GM18502 (cell line): ENCODE measurements around the gene KDM4C.
"Not testable (repeated sequence)": the region's sequence is repeated elsewhere in the genome, so short reads cannot be mapped to it uniquely, and the experiment has no call there.

Source experiments
- ATAC-seq: cut with Tn5 transposase; IDR thresholded peaks from one replicate; pipeline ENCODE4 v1.9.1; 2021; ENCODE audit warnings: mild to moderate bottlenecking; ENCODE audit not compliant: unreplicated experiment, poor library complexity

Gene KDM4C

DNA sequence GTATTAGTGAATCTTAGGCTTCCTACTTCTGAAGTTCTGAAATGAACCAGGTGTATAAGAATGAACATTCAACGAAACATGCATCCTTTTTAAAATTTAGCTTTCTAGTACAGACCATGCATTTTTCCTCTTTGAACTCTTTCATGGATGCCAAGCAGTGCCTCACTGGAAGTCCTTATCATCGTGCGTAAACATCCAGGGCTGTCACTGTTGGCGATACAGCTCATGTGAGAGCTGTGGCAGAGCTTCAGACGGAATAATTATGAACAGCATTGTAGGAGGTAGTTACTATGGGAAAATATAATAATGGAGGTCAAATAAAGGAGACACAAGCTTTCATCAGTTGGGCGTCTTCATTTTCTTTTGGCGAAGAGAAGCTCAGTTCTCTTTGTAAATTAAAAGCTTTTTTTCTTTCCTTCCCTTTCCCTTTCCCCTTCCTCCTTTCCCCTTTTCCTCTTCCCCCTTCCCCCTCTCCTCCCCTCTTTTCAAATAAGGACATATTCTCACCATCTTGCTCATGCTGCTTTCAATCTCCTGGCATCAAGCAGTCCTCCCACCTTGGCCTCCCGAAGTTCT lies 167.3 kb downstream of the KDM4C start:
- ATAC-seq = no peak

GRCh38 chr9:6925836-6926235 lies 168.1 kb downstream of the KDM4C start:
- ATAC-seq = no peak

- no peak for ATAC-seq
These were observed 168.7 kb downstream of the KDM4C start for GRCh38 chr9:6926436-6926835.

- no peak for ATAC-seq
These were observed 170.1 kb downstream of the KDM4C start for GRCh38 chr9:6927838-6928237.

DNA sequence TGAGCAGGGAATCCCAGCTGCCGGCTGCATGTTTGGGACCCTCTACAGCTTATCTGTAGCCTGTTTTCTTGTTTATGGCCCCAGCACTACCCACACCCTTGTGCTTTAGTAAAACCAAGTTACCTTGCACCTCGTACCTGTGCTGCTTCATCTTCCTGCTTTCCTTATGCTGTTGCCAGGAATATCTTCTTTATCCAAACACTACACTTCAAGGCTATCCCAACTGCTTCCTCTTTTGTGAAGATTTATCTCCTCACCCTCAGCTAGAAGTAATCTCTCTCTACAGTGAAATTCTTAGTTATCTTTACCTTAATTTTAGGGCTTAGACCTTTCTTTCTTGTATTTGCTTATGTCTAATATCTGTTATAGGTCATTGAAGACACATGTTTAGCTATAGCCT lies 171.1 kb downstream of the KDM4C start:
- ATAC-seq = no peak

DNA sequence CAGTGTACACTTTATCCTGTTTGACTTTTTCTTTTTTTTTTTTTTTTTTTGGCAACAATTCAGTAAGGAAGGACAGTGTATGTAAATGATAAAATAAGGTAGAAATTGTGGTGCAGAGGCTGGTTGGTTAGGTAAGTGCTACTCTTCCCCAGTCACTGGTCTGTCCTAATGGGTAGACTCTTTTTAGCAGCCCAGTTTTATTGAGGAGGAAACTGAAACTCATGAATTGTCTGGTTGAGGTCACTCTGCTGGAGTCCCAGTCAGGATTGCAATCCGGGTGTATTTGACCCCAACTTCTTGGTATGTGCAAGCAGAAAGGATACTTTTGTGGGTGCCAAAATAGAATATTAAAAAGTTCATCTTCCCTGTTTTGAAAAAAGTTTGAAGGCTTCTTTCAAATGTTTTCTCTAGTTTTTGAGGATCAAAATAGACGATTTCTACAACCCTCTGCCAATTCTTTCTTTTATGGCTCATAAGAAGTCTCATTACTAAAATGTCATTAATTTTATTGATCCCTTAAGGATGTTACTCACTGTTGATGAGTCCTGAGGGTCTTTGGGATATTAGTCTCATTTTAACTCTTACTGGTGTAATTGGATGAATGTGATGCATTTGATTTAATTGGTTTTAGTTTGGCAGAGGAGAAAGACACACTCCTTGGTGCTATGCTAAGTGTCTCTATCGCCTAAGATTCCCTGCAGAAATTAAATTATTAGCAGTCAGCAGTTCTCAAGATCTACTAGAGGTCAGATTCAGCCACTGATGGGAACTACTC lies 171.9 kb downstream of the KDM4C start:
- no peak for ATAC-seq

DNA sequence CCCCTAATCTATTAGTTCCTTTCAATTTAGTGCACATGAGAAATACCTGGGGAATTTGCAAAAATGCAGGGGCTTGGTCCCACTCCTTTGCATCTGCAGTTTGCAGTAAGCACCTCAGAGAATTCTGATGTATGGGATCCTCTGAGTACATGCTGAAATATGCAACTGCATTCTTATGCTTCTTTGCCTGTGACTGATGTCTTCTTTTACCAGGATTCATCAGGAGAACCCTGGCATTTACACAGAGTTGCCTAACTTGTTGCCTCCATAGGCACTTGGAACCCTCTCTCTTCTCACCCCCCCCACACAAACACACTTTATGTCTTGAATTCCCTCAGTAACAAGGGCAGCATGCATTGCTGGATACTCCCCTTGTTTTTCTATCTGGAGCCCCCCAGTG lies 173.1 kb downstream of the KDM4C start:
- ATAC-seq = no peak

DNA sequence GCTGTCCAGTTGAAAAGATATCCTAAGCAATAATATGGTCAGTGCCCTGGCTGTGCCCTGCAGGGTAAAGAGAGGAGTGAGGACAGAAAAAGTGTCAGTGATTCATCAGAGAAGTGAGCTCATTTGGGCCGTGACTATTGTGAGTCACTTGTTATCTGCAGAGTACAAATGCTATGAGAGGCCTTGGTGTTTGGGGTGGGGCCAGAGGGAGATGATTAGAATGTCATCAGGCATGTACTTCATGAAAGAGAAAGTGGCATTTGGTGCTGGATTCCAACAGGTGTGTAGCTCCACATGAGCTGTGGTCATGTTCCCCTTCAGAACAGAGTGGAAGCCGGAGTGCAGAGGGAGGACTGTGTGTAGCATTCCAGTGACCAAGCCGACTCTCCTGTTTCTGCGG lies 174.1 kb downstream of the KDM4C start:
- no peak for ATAC-seq

DNA sequence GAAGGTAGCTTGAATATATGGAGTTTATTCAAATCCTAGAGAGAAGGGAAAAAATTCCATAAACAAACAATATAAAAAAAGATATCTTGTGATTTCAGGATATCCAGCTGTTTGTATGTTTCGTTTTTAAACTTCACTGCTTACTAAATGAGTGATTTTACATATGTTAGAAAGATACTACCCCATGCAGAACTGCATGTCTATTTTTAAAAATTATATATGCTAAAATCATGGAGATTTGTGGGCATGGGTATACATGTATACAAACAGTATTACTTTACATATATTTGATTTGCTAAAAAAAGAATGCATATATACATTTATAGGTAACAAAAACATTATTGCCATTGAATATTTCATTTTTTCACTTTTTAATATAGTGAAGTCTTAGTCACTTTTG lies 178.3 kb downstream of the KDM4C start:
- ATAC-seq = no peak

- no peak for ATAC-seq
These were observed 179.4 kb downstream of the KDM4C start for GRCh38 chr9:6937209-6937608.

- ATAC-seq = no peak
These were observed 180.7 kb downstream of the KDM4C start for GRCh38 chr9:6938447-6938846.

GRCh38 chr9:6938873-6939272 lies 181.1 kb downstream of the KDM4C start:
- ATAC-seq = no peak

GRCh38 chr9:6941501-6941900 lies 183.7 kb downstream of the KDM4C start:
- no peak for ATAC-seq

GRCh38 chr9:6942406-6942805 lies 184.6 kb downstream of the KDM4C start:
- no peak for ATAC-seq

- no peak for ATAC-seq
These were observed 185.5 kb downstream of the KDM4C start for GRCh38 chr9:6943293-6943692.

DNA sequence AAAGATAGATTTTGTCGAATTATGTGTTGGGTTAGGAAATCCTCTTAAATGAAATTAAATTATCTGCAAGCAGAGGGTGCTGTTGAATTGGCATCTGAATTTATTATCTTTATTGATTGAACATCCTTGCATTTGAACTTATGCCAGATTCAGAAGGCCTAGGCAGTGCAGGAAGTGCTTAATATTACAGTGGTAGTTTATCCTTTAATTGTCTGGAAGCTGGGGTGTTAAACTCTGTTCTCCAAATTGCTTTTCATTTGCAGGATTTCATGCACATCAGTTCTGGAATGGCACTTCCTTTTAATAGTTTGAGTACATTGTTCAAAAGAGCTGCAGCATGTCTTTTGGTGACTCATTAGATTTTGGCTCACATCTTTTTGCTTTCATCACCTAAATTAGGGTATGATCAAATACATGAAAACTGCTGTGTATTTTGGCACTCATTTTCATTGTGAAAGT lies 186.3 kb downstream of the KDM4C start:
- ATAC-seq = no peak

- no peak for ATAC-seq
These were observed 187.1 kb downstream of the KDM4C start for GRCh38 chr9:6944896-6945295.

DNA sequence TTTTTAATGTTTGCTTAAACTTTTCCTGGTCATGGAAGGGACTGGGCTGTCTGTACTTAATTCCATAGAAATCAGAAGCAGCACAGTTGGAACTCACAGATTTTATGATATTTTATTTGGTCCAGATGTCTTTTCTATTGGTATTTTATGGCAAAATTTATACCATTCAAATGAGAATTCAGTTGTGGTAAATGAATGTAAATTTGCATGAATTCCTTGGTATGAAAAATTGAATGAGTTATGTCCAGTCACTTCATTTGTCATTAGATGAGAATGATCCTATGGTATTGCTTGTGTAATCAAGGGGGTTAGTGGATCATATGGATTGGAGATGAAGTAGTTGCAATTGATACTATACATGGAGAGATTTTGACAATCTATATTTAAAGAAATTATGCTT lies 188.0 kb downstream of the KDM4C start:
- ATAC-seq = no peak

DNA sequence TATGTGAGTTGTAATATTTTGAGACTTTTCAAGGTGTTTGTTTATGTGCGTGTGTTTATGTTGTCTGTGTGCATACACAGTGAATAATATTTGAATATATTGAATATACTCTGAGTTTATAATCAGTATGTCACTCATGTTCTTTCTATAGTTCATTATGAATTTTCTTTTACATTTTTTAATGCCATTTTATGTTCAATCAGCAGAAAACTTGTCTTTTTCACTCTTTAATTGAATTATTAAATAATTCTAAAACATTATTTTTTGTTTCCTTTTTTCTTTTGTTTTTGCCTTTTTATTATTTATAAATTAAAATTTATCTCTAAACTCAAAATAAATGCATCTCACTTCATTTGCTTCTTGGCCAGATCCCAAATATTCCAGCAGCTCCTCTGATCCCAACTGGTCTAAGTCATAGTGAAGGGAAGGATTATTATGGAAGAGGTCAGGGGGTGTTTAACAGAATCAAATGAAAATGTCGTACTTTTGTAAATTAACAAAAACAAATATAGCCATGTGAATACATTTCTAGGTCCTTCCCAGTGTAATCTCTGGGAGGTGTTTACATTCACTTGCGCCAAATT lies 188.9 kb downstream of the KDM4C start:
- no peak for ATAC-seq

DNA sequence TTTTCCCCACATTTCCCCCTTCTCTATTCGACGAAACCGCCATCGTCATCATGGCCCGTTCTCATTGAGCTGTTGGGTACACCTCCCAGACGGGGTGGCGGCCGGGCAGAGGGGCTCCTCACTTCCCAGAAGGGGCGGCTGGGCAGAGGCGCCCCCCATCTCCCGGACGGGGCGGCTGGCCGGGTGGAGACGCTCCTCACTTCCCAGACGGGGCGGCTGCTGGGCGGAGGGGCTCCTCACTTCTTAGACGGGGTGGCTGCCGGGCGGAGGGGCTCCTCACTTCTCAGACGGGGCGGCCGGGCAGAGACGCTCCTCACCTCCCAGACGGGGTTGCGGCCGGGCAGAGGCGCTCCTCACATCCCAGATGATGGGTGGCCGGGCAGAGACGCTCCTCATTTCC lies 191.1 kb downstream of the KDM4C start:
- not testable (repeated sequence) for ATAC-seq

- peak; percentile 77 for ATAC-seq
These were observed 197.6 kb downstream of the KDM4C start for GRCh38 chr9:6955251-6955921.
